GM23338 (cell line): ENCODE measurements around the gene FKBP10.

Experiments used
- CTCF ChIP-seq, 2 experiments: fragments of 200-600 bp in 1 of 2; sonication (generic) in 1 of 2; conservative IDR thresholded peaks; 2 replicates each; pipeline versions ENCODE4 v1.5.1 to v1.6.1; 2016 to 2017; ENCODE audit warnings: antibody characterized with exemption in 2 of 2, low read depth in 2 of 2, mild to moderate bottlenecking in 2 of 2, moderate library complexity in 1 of 2
- EZH2 ChIP-seq: fragments of 200-600 bp; sonication (generic); IDR thresholded peaks from one replicate; pipeline ENCODE4 v1.8.0; 2017; ENCODE audit warnings: antibody characterized with exemption, mild to moderate bottlenecking, low read depth; ENCODE audit not compliant: unreplicated experiment
- EZH2phosphoT487 ChIP-seq: fragments of 200-600 bp; sonication (generic); IDR thresholded peaks from one replicate; pipeline ENCODE4 v1.8.1; 2018; ENCODE audit warnings: antibody characterized with exemption; ENCODE audit not compliant: unreplicated experiment
- ZNF114 ChIP-seq: fragments of 250-450 bp; sonication (Bioruptor Pico); IDR thresholded peaks from 2 replicates; pipeline ENCODE4 v1.5.0; 2020; ENCODE audit warnings: mild to moderate bottlenecking, moderate library complexity

GRCh38 chr17:41835214-41835799 lies 22.5 kb downstream of the FKBP10 start:
- TF ChIP-seq CTCF (conservative IDR thresholded peaks at IDR 0.05; ENCODE audit: low read depth in 2 of 2): no peak
- no peak for TF ChIP-seq EZH2
- TF ChIP-seq ZNF114 (CRISPR knock-in tag): no peak
- no peak for TF ChIP-seq EZH2phosphoT487
